Hepatocyte (in vitro differentiated cells): Measurements from ENCODE around the gene MOK. TPM values are rescaled to one million over a fixed set of nuclear protein-coding genes. Genes with fewer than 3 reads are reported as not detected.

Source experiments
- DNase-seq: peaks from one replicate; pipeline ENCODE4 v3.0.0-alpha.2; 2016; ENCODE audit warnings: low spot score
- H2AFZ ChIP-seq: fragments of 200-600 bp; sonication (generic); 2 replicates; pipeline ENCODE4 v1.6.0; 2016; ENCODE audit warnings: antibody characterized with exemption, mild to moderate bottlenecking
- H3K27ac ChIP-seq: fragments of 200-600 bp; sonication (generic); 2 replicates; pipeline ENCODE4 v1.5.1; 2016; ENCODE audit warnings: mild to moderate bottlenecking
- H3K27me3 ChIP-seq: fragments of 200-600 bp; sonication (generic); 2 replicates; pipeline ENCODE4 v1.6.1; 2016
- H3K36me3 ChIP-seq: fragments of 200-600 bp; sonication (generic); replicated peaks from 2 replicates; pipeline ENCODE4 v1.5.1; 2016; ENCODE audit warnings: low read depth; ENCODE audit not compliant: insufficient read depth
- H3K4me1 ChIP-seq: fragments of 200-600 bp; sonication (generic); 2 replicates; pipeline ENCODE4 v1.5.1; 2016; ENCODE audit warnings: mild to moderate bottlenecking, moderate library complexity; ENCODE audit not compliant: insufficient read depth
- H3K4me2 ChIP-seq: fragments of 200-600 bp; sonication (generic); 2 replicates; pipeline ENCODE4 v1.6.0; 2016
- H3K4me3 ChIP-seq: fragments of 200-600 bp; sonication (generic); 2 replicates; pipeline ENCODE4 v1.5.1; 2016; ENCODE audit warnings: mild to moderate bottlenecking
- H3K79me2 ChIP-seq: fragments of 200-600 bp; sonication (generic); 2 replicates; pipeline ENCODE4 v1.6.0; 2017; ENCODE audit warnings: mild to moderate bottlenecking
- H3K9me2 ChIP-seq: fragments of 200-600 bp; sonication (generic); replicated peaks from 2 replicates; pipeline ENCODE4 v1.6.0; 2017; ENCODE audit warnings: mild to moderate bottlenecking; ENCODE audit not compliant: insufficient read depth
- H3K9me3 ChIP-seq: fragments of 200-600 bp; sonication (generic); 2 replicates; pipeline ENCODE4 v1.5.1; 2016; ENCODE audit warnings: low read depth, mild to moderate bottlenecking
- H4K20me1 ChIP-seq: fragments of 200-600 bp; sonication (generic); 2 replicates; pipeline ENCODE4 v1.6.0; 2016; ENCODE audit warnings: mild to moderate bottlenecking; ENCODE audit not compliant: insufficient read depth, poor library complexity, severe bottlenecking
- EZH2 ChIP-seq: fragments of 200-600 bp; sonication (generic); IDR thresholded peaks from 2 replicates; pipeline ENCODE4 v1.6.1; 2016; ENCODE audit warnings: antibody characterized with exemption, mild to moderate bottlenecking, borderline replicate concordance
- EZH2phosphoT487 ChIP-seq: fragments of 200-600 bp; sonication (generic); IDR thresholded peaks from one replicate; pipeline ENCODE4 v1.6.1; 2018; ENCODE audit warnings: antibody characterized with exemption, mild to moderate bottlenecking, low read depth, moderate library complexity; ENCODE audit not compliant: unreplicated experiment, severe bottlenecking
- WGBS: methylation state at CpG from one replicate; pipeline ENCODE4 v1.1.6; 2016; ENCODE audit warnings: low lambda C conversion rate; ENCODE audit errors: missing lambda C conversion rate; 5-methylcytosine and 5-hydroxymethylcytosine counted together
- polyA plus RNA-seq: library from polyadenylated mRNA; unstranded; fragments of >200 nt; fragmentation: Nextera tagmentation; extraction: Ambion mirVana; gene quantifications from 2 replicates; pipeline ENCODE4 v1.2.1, GENCODE V29; 2016
- total RNA-seq: library from RNA; depleted of rRNA; stranded (reverse); fragments of >200 nt; gene quantifications from 2 replicates; pipeline ENCODE4 v1.2.3, GENCODE V29; 2014
- TF ChIP-seq, protein P1 (sequence below): fragments of 200-600 bp; sonication (generic); IDR thresholded peaks from 2 replicates; pipeline ENCODE4 v1.5.1; 2016; ENCODE audit warnings: antibody characterized with exemption, mild to moderate bottlenecking; ENCODE audit not compliant: poor library complexity

Gene MOK
- total and polyA plus RNA-seq, 2 experiments from 2014 or later, result 9.3 to 13.5 TPM

DNA sequence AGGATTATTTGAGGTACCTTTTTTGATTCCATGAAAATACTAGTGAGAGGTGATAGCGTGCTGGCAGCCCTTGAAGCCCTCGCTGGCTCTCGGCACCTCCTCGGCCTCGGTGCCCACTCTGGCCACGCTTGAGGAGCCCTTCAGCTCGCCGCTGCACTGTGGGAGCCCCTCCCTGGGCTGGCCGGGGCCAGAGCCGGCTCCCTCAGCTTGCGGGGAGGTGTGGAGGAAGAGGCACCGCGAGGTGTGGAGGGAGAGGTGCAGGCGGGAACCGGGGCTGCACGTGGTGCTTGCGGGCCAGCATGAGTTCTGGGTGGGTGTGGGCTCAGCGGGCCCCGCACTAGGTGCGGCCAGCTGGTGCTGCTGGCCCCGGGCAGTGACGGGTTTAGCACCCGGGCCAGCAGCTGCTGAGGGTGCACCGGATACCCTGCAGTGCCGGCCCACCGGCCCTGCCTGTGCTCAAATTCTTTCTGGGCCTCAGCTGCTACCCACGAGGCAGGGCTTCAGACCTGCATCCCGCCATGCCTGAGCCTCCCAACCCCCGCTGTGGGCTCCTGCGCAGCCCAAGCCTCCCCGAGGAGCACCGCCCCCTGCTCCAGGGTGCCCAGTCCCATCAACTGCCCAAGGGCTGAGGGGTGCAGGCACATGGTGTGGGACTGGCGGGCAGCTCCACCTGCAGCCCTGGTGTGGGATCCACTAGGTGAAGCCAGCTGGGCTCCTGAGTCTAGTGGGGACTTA, 7.4 kb downstream of the MOK start:
- WGBS, result 98% methylated on average over 32 of the region's 33 CpGs
- Histone ChIP-seq H3K9me2 (no peaks in the 10 kb centered on the region), H2AFZ (no peak overlapping the region), H3K4me3 (no peak overlapping the region), H3K27ac (no peak overlapping the region), H4K20me1 (no peaks in the 10 kb centered on the region), H3K4me2 (no peak overlapping the region), H3K27me3 (no peaks in the 10 kb centered on the region), H3K4me1 (no peaks in the 10 kb centered on the region), H3K79me2 (peaks cover 4% of the 10 kb centered on the region), H3K36me3 (no peaks in the 10 kb centered on the region), H3K9me3 (no peaks in the 10 kb centered on the region)
- TF ChIP-seq EZH2 (no peak), EZH2phosphoT487 (no peak)
- TF ChIP-seq, protein P1, sequence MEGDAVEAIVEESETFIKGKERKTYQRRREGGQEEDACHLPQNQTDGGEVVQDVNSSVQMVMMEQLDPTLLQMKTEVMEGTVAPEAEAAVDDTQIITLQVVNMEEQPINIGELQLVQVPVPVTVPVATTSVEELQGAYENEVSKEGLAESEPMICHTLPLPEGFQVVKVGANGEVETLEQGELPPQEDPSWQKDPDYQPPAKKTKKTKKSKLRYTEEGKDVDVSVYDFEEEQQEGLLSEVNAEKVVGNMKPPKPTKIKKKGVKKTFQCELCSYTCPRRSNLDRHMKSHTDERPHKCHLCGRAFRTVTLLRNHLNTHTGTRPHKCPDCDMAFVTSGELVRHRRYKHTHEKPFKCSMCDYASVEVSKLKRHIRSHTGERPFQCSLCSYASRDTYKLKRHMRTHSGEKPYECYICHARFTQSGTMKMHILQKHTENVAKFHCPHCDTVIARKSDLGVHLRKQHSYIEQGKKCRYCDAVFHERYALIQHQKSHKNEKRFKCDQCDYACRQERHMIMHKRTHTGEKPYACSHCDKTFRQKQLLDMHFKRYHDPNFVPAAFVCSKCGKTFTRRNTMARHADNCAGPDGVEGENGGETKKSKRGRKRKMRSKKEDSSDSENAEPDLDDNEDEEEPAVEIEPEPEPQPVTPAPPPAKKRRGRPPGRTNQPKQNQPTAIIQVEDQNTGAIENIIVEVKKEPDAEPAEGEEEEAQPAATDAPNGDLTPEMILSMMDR, result no peak
- DNase-seq, result no peak

DNA sequence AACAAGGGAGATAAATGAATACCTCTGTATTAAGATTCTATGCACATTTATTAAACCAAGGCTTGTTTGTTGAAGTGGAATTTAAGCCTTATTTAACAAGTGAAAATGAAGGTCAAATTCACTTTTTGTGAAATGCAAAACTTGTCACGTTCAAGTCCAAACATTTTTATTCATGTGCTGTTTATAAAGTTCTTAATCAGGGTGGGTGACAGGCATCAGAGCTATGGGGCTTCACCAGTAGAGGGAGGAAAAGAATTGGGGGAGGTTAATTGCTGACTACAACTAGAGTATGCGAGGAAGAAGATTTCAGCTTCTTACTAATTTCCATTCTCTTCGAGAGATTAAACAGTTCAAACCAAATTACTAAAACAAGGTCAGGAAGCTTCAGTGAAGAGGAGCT, 9.7 kb downstream of the MOK start:
- DNase-seq, result no peak
- Histone ChIP-seq H2AFZ (no peak overlapping the region), H3K4me3 (no peak overlapping the region), H3K27ac (no peak overlapping the region), H3K36me3 (no peaks in the 10 kb centered on the region), H3K27me3 (no peaks in the 10 kb centered on the region), H4K20me1 (no peaks in the 10 kb centered on the region), H3K4me2 (no peak overlapping the region), H3K9me3 (no peaks in the 10 kb centered on the region), H3K4me1 (no peaks in the 10 kb centered on the region), H3K9me2 (no peaks in the 10 kb centered on the region), H3K79me2 (no peaks in the 10 kb centered on the region)
- 77% methylated on average over 3 of the region's 3 CpGs for WGBS
- TF ChIP-seq, protein P1, result peak; percentile 4
- TF ChIP-seq EZH2, result no peak

DNA sequence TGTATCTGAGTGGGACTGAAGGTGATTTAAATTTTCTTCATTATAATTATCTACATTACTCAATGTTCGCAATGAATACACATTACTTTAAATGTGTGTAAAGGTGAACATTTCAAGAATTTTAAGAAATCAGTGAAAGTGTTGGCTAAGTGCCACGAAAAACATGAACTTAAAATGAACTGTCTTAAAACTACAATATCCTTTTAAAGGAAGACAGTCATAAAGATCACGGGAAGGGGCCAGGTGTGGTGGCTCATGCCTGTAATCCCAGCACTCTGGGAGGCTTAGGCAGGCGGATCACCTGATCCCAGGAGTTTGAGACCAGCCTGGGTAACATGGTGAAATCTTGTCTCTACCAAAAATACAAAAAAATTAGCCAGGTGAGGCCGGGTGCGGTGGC, 11.2 kb downstream of the MOK start:
- Histone ChIP-seq H3K4me3 (no peak overlapping the region), H4K20me1 (no peaks in the 10 kb centered on the region), H3K4me1 (no peaks in the 10 kb centered on the region), H3K36me3 (no peaks in the 10 kb centered on the region), H3K27ac (no peak overlapping the region), H3K27me3 (no peaks in the 10 kb centered on the region), H3K9me2 (no peaks in the 10 kb centered on the region), H3K4me2 (no peak overlapping the region), H3K9me3 (no peaks in the 10 kb centered on the region), H2AFZ (no peak overlapping the region), H3K79me2 (no peaks in the 10 kb centered on the region)
- no peak for DNase-seq
- WGBS, result 88% methylated on average over 6 of the region's 6 CpGs
- TF ChIP-seq EZH2 (no peak), EZH2phosphoT487 (no peak)
- TF ChIP-seq, protein P1, result no peak
